B cell (primary cell): ENCODE results near the gene KRTAP10-7.

Experiments
- EZH2 ChIP-seq: IDR thresholded peaks from 2 replicates; pipeline ENCODE4 v1.6.1; 2012; ENCODE audit warnings: borderline replicate concordance, low read depth, mild to moderate bottlenecking, moderate library complexity, low read length; ENCODE audit not compliant: insufficient read depth, poor library complexity, severe bottlenecking
- TF ChIP-seq, protein P1 (sequence below): fragments of 200-600 bp; IDR thresholded peaks from one replicate; pipeline ENCODE4 v1.8.0; 2022; ENCODE audit warnings: antibody characterized with exemption, mild to moderate bottlenecking

- TF ChIP-seq, protein P1, sequence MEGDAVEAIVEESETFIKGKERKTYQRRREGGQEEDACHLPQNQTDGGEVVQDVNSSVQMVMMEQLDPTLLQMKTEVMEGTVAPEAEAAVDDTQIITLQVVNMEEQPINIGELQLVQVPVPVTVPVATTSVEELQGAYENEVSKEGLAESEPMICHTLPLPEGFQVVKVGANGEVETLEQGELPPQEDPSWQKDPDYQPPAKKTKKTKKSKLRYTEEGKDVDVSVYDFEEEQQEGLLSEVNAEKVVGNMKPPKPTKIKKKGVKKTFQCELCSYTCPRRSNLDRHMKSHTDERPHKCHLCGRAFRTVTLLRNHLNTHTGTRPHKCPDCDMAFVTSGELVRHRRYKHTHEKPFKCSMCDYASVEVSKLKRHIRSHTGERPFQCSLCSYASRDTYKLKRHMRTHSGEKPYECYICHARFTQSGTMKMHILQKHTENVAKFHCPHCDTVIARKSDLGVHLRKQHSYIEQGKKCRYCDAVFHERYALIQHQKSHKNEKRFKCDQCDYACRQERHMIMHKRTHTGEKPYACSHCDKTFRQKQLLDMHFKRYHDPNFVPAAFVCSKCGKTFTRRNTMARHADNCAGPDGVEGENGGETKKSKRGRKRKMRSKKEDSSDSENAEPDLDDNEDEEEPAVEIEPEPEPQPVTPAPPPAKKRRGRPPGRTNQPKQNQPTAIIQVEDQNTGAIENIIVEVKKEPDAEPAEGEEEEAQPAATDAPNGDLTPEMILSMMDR, result no peak
- no peak for TF ChIP-seq EZH2
These were observed 40.4 kb downstream of the KRTAP10-7 start for GRCh38 chr21:44640761-44641160.
